ENCODE results near the gene SNRNP200.

- no peak for TF ChIP-seq CTCF (IDR thresholded peaks at IDR 0.05)
- no peak for TF ChIP-seq POLR2A (IDR thresholded peaks at IDR 0.05)
These were observed 55.7 kb downstream of the SNRNP200 start for GRCh38 chr2:96249654-96250053.
